SK-N-SH (cell line): ENCODE results near the gene TFDP2.

Source experiments
- EP300 ChIP-seq, 2 experiments: IDR thresholded peaks; 2 replicates each; pipeline versions ENCODE4 v1.4.0 to v1.6.1; 2012; ENCODE audit warnings: borderline replicate concordance in 1 of 2, low read depth in 1 of 2, low read length in 1 of 2
- EZH2phosphoT487 ChIP-seq: fragments of 200-600 bp; sonication (generic); IDR thresholded peaks from 2 replicates; pipeline ENCODE4 v1.6.1; 2017; ENCODE audit warnings: low read depth, mixed run types, mild to moderate bottlenecking, antibody characterized with exemption, moderate library complexity, borderline replicate concordance
- FOXM1 ChIP-seq: IDR thresholded peaks from 2 replicates; pipeline ENCODE4 v1.4.0; 2012; ENCODE audit warnings: low read depth, mild to moderate bottlenecking
- JUND ChIP-seq: IDR thresholded peaks from 2 replicates; pipeline ENCODE4 v1.4.0; 2012
- POLR2AphosphoS5 ChIP-seq: IDR thresholded peaks from 2 replicates; pipeline ENCODE4 v1.6.1; 2012; ENCODE audit warnings: low read depth, low read length
- SIN3A ChIP-seq: IDR thresholded peaks from 2 replicates; pipeline ENCODE4 v1.6.1; 2012; ENCODE audit warnings: low read depth, mild to moderate bottlenecking, low read length, moderate library complexity, borderline replicate concordance
- TAF1 ChIP-seq: IDR thresholded peaks from 2 replicates; pipeline ENCODE4 v1.6.1; 2012; ENCODE audit warnings: low read depth, mild to moderate bottlenecking, low read length, moderate library complexity, borderline replicate concordance
- TCF12 ChIP-seq: IDR thresholded peaks from 2 replicates; pipeline ENCODE4 v1.4.0; 2012
- YY1 ChIP-seq: IDR thresholded peaks from 2 replicates; pipeline ENCODE4 v1.4.0; 2012; ENCODE audit warnings: low read depth, mild to moderate bottlenecking
- TF ChIP-seq, protein P1 (sequence below): fragments of 200-600 bp; sonication (generic); IDR thresholded peaks from 2 replicates; pipeline ENCODE4 v1.6.1; 2017; ENCODE audit warnings: antibody characterized with exemption, mild to moderate bottlenecking, moderate library complexity
- TF ChIP-seq, protein P2 (sequence below): IDR thresholded peaks from 2 replicates; pipeline ENCODE4 v1.4.0; 2012; ENCODE audit warnings: low read depth
- TF ChIP-seq, protein P3 (sequence below): IDR thresholded peaks from 2 replicates; pipeline ENCODE4; 2012
- TF ChIP-seq, protein P4 (sequence below): fragments of 150-350 bp; IDR thresholded peaks from 2 replicates; pipeline ENCODE4 v1.6.1; 2017; ENCODE audit warnings: antibody characterized with exemption, low read length, low read depth, borderline replicate concordance

DNA sequence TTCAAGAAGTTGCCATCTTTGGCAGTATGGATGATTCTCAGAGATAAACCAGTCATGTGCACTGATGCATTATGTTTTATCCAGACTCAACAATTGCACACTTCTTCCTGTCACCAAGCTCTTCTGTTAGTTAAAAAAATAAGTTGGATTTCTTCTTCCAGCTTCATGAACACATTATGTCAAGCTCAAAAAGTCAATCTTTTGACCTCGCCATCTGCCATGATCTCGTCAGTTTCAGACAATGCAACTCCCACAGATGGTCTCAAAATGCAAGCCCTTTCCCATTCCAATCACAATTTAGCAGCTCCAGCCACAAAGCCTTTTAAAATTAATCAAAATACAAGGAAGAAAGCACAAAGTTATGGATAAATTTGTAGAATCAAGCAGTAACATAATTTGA, 42.8 kb downstream of the TFDP2 start:
- TF ChIP-seq TCF12: no peak
- TF ChIP-seq, protein P1, sequence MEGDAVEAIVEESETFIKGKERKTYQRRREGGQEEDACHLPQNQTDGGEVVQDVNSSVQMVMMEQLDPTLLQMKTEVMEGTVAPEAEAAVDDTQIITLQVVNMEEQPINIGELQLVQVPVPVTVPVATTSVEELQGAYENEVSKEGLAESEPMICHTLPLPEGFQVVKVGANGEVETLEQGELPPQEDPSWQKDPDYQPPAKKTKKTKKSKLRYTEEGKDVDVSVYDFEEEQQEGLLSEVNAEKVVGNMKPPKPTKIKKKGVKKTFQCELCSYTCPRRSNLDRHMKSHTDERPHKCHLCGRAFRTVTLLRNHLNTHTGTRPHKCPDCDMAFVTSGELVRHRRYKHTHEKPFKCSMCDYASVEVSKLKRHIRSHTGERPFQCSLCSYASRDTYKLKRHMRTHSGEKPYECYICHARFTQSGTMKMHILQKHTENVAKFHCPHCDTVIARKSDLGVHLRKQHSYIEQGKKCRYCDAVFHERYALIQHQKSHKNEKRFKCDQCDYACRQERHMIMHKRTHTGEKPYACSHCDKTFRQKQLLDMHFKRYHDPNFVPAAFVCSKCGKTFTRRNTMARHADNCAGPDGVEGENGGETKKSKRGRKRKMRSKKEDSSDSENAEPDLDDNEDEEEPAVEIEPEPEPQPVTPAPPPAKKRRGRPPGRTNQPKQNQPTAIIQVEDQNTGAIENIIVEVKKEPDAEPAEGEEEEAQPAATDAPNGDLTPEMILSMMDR: no peak
- TF ChIP-seq EP300 (IDR thresholded peaks at IDR 0.05; ENCODE audit: borderline replicate concordance in 1 of 2, low read depth in 1 of 2, low read length in 1 of 2): no peak
- TF ChIP-seq, protein P2, sequence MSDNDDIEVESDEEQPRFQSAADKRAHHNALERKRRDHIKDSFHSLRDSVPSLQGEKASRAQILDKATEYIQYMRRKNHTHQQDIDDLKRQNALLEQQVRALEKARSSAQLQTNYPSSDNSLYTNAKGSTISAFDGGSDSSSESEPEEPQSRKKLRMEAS: no peak
- no peak for TF ChIP-seq FOXM1
- no peak for TF ChIP-seq POLR2AphosphoS5
- no peak for TF ChIP-seq TAF1
- TF ChIP-seq EZH2phosphoT487: no peak
- TF ChIP-seq JUND: no peak
- no peak for TF ChIP-seq YY1
- TF ChIP-seq, protein P3, sequence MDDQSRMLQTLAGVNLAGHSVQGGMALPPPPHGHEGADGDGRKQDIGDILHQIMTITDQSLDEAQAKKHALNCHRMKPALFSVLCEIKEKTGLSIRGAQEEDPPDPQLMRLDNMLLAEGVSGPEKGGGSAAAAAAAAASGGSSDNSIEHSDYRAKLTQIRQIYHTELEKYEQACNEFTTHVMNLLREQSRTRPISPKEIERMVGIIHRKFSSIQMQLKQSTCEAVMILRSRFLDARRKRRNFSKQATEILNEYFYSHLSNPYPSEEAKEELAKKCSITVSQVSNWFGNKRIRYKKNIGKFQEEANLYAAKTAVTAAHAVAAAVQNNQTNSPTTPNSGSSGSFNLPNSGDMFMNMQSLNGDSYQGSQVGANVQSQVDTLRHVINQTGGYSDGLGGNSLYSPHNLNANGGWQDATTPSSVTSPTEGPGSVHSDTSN: no peak
- TF ChIP-seq SIN3A: no peak
- TF ChIP-seq, protein P4, sequence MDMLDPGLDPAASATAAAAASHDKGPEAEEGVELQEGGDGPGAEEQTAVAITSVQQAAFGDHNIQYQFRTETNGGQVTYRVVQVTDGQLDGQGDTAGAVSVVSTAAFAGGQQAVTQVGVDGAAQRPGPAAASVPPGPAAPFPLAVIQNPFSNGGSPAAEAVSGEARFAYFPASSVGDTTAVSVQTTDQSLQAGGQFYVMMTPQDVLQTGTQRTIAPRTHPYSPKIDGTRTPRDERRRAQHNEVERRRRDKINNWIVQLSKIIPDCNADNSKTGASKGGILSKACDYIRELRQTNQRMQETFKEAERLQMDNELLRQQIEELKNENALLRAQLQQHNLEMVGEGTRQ: no peak
